ENCODE results near the gene EIF5.

Gene EIF5

DNA sequence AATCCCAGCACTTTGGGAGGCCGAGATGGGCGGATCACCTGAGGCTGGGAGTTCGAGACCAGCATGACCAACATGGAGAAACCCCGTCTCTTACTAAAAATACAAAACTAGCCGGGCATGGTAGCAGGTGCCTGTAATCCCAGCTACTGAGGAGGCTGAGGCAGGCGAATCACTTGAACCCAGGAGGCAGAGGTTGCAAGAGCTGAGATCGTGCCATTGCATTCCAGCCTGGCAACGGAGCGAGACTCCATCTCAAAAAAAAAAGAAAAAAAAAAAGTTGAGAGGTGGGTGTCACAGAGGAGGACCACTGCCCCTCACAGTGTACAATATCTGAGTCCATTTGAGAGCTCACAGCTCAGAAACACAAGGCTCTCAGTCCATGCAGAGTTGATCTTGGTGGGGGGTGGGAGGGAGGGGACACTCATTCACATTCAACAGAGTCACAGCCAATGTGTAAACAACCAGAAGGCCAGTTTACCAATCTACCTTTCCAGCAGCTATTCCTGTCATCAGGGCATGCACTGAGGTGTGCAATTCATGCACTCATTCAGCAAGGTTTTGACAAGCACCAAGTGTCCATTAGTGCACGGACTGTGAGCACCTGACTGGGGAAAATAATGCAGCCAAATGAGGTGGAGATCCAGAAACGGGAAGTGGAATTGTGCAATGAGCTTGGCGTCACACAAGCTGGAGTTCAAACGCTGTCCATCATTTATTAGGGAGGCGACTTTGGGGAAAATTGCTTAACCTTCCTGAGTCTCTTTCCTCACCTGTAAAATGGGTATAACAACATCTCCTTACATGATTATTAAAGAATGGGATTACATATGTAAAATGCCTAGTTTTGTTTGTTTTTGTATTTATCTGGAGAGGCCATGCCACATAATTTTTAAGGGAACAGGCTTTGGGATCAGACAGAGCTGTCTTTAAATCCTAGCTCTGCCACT lies 4.4 kb upstream of the EIF5 start (continued):
- TF ChIP-seq, protein P1, sequence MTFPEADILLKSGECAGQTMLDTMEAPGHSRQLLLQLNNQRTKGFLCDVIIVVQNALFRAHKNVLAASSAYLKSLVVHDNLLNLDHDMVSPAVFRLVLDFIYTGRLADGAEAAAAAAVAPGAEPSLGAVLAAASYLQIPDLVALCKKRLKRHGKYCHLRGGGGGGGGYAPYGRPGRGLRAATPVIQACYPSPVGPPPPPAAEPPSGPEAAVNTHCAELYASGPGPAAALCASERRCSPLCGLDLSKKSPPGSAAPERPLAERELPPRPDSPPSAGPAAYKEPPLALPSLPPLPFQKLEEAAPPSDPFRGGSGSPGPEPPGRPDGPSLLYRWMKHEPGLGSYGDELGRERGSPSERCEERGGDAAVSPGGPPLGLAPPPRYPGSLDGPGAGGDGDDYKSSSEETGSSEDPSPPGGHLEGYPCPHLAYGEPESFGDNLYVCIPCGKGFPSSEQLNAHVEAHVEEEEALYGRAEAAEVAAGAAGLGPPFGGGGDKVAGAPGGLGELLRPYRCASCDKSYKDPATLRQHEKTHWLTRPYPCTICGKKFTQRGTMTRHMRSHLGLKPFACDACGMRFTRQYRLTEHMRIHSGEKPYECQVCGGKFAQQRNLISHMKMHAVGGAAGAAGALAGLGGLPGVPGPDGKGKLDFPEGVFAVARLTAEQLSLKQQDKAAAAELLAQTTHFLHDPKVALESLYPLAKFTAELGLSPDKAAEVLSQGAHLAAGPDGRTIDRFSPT (tag by site-specific recombination; IDR thresholded peaks at IDR 0.05), result no peak
- TF ChIP-seq ZNF146 (tag by site-specific recombination; IDR thresholded peaks at IDR 0.05), result no peak
- TF ChIP-seq ZNF214 (tag by site-specific recombination; IDR thresholded peaks at IDR 0.05; ENCODE audit: borderline replicate concordance), result no peak
- TF ChIP-seq, protein P2, sequence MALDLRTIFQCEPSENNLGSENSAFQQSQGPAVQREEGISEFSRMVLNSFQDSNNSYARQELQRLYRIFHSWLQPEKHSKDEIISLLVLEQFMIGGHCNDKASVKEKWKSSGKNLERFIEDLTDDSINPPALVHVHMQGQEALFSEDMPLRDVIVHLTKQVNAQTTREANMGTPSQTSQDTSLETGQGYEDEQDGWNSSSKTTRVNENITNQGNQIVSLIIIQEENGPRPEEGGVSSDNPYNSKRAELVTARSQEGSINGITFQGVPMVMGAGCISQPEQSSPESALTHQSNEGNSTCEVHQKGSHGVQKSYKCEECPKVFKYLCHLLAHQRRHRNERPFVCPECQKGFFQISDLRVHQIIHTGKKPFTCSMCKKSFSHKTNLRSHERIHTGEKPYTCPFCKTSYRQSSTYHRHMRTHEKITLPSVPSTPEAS (tag by site-specific recombination; IDR thresholded peaks at IDR 0.05), result no peak
- TF ChIP-seq, protein P3, sequence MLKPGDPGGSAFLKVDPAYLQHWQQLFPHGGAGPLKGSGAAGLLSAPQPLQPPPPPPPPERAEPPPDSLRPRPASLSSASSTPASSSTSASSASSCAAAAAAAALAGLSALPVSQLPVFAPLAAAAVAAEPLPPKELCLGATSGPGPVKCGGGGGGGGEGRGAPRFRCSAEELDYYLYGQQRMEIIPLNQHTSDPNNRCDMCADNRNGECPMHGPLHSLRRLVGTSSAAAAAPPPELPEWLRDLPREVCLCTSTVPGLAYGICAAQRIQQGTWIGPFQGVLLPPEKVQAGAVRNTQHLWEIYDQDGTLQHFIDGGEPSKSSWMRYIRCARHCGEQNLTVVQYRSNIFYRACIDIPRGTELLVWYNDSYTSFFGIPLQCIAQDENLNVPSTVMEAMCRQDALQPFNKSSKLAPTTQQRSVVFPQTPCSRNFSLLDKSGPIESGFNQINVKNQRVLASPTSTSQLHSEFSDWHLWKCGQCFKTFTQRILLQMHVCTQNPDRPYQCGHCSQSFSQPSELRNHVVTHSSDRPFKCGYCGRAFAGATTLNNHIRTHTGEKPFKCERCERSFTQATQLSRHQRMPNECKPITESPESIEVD (tag by site-specific recombination; IDR thresholded peaks at IDR 0.05), result no peak
- no peak for TF ChIP-seq ZNF16 (tag by site-specific recombination; IDR thresholded peaks at IDR 0.05; ENCODE audit: low read depth)
- TF ChIP-seq EGR2 (tag by site-specific recombination; IDR thresholded peaks at IDR 0.05; ENCODE audit: low read depth), result no peak
- TF ChIP-seq KLF1 (tag by site-specific recombination; IDR thresholded peaks at IDR 0.05), result no peak
- TF ChIP-seq ZNF184 (tag by site-specific recombination; IDR thresholded peaks at IDR 0.05), result no peak

DNA sequence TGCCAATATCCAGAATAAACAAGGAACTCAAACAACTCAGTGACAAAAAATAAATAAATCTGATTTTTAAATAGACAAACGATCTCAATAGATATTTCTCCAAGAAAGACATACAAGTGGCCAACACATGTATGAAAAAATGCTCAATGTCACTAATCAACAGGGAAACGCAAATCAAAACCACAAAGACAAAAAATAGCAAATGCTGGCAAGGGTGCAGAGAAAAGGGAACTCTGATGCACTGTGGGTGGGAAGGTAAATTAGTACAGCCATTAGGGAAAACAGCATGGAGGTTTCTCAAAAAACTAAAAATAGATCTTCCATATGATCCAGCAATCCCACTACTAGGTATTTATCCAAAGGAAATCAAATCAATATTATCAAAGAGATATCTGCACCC lies 3.5 kb upstream of the EIF5 start:
- Histone ChIP-seq H3K4me1 (ENCODE audit: control insufficient read depth, insufficient read depth, low read length) (peaks cover under 1% of the 10 kb centered on the region; the same call in 1 of the 2 replicates), H3K9me3 (ENCODE audit: control insufficient read depth, insufficient read depth, low read depth, low read length) (no peaks in the 10 kb centered on the region), H3K27ac (ENCODE audit: extremely low read depth, low read depth, low read length) (no peak overlapping the region), H3K36me3 (ENCODE audit: control insufficient read depth in 2 of 2, insufficient read depth in 1 of 2, low read length in 2 of 2) (peaks cover 0 to 8% of the 10 kb centered on the region in 2 experiments; a peak in 1 of 3 replicates), H3K4me3 (ENCODE audit: low read depth, low read length) (no peak overlapping the region)
- ChIA-PET POLR2A (no interaction called here), CTCF (interaction anchor here (0.6 kb wide), 1 partner anchor 714 kb away, joined by 3 read pairs; no protein-coding TSS in a partner anchor)
- TF ChIP-seq ZBTB17 (tag by site-specific recombination; IDR thresholded peaks at IDR 0.05) (no peak), SP3 (tag by site-specific recombination; IDR thresholded peaks at IDR 0.05) (no peak), SCRT2 (tag by site-specific recombination; IDR thresholded peaks at IDR 0.05) (no peak), ZNF600 (tag by site-specific recombination; IDR thresholded peaks at IDR 0.05) (no peak), SETDB1 (IDR thresholded peaks at IDR 0.05; ENCODE audit: insufficient read length, low read length) (no peak), ZNF138 (tag by site-specific recombination; IDR thresholded peaks at IDR 0.05; ENCODE audit: borderline replicate concordance) (no peak)
- TF ChIP-seq, protein P4, sequence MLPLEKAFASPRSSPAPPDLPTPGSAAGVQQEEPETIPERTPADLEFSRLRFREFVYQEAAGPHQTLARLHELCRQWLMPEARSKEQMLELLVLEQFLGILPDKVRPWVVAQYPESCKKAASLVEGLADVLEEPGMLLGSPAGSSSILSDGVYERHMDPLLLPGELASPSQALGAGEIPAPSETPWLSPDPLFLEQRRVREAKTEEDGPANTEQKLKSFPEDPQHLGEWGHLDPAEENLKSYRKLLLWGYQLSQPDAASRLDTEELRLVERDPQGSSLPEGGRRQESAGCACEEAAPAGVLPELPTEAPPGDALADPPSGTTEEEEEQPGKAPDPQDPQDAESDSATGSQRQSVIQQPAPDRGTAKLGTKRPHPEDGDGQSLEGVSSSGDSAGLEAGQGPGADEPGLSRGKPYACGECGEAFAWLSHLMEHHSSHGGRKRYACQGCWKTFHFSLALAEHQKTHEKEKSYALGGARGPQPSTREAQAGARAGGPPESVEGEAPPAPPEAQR (tag by site-specific recombination; IDR thresholded peaks at IDR 0.05), result no peak
